ENCODE results near the gene FAM89B. TPM values are rescaled to one million over a fixed set of nuclear protein-coding genes. Genes with fewer than 3 reads are reported as not detected.

Gene FAM89B
- total RNA-seq, 1 donor from 2014 or later: 21.6 TPM

DNA sequence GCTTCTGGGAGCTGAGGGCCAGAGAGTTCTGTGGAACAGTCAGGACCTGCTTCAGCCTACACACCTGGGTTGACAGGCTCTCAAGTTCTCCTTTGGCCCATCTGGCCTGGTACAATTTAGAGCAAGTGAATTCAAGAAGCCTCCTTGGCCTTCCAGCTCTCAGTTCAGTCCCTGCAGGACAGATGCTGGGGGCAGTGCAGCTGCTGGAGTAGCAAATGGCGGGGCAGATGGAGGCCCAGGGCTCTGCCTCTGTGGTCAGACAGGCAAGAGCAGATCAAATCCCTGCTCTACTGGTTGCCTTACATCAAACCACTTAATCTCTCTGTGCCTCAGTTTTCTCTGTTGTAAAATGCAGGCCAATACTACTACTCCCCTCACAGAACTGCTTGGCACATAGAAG, 31.9 kb downstream of the FAM89B start:
- Mint-ChIP-seq H3K9me3 (no peaks in the 10 kb centered on the region), H3K27me3 (no peaks in the 10 kb centered on the region), H3K4me1 (peaks cover 25% of the 10 kb centered on the region), H3K36me3 (ENCODE audit: low read depth) (peaks cover 73% of the 10 kb centered on the region), H3K27ac (peak overlapping the region; percentile 30), H3K4me3 (no peak overlapping the region)
- DNase-seq (no peak), ATAC-seq (ENCODE audit: low read depth) (no peak)
- ChIA-PET POLR2A (interaction anchor here (2.1 to 2.4 kb wide), 3 partner anchors 10 to 16 kb away, joined by 7 to 14 read pairs (median 8); partner anchors contain the start of genes MAP3K11 and PCNX3), CTCF (interaction anchor here (2.8 kb wide), 1 partner anchor 10 kb away, joined by 10 read pairs; no protein-coding TSS in a partner anchor)
- intact Hi-C loops (cut with micrococcal nuclease): no loop called here
- TF ChIP-seq, protein P1, sequence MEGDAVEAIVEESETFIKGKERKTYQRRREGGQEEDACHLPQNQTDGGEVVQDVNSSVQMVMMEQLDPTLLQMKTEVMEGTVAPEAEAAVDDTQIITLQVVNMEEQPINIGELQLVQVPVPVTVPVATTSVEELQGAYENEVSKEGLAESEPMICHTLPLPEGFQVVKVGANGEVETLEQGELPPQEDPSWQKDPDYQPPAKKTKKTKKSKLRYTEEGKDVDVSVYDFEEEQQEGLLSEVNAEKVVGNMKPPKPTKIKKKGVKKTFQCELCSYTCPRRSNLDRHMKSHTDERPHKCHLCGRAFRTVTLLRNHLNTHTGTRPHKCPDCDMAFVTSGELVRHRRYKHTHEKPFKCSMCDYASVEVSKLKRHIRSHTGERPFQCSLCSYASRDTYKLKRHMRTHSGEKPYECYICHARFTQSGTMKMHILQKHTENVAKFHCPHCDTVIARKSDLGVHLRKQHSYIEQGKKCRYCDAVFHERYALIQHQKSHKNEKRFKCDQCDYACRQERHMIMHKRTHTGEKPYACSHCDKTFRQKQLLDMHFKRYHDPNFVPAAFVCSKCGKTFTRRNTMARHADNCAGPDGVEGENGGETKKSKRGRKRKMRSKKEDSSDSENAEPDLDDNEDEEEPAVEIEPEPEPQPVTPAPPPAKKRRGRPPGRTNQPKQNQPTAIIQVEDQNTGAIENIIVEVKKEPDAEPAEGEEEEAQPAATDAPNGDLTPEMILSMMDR (IDR thresholded peaks at IDR 0.05): no peak

DNA sequence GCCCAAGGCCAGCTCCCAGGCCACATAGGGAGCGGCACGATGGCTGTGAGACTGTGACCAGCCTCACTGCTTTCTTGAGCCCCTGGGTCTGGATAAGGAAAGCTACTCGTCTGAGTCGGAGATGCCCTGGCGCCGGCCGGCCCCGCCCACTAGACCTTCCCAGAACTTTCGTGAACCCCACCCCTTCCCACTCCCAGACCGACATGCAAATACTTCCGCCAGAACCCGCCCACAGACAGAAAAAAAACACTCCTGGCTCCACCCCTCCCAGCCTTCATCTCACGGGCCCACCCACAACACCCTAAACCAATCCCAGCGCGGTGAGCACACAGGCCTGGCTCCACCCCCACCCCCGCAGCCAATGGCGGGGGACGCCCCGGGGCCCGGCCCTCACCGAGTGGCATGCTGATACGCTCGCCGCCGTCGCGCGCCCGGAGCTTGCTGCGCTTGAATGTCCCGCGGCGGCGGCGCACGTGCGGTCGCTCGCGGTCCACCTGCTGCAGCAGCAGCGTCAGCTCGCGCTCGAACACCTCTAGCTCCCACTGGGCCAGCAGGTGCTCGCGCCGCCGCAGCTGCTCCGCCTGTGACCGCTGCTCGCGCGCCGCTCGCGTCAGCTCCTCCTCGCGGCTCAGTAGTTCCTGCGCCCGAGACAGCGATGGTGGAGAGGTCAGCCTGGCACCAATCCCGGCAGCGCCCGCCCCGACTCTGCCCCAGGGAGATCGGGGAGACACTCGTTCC, 34.7 kb downstream of the FAM89B start:
- Mint-ChIP-seq H3K36me3 (ENCODE audit: low read depth) (peaks cover 81% of the 10 kb centered on the region), H3K9me3 (no peaks in the 10 kb centered on the region), H3K27ac (no peak overlapping the region), H3K4me1 (peaks cover 49% of the 10 kb centered on the region), H3K27me3 (no peaks in the 10 kb centered on the region), H3K4me3 (no peak overlapping the region)
- TF ChIP-seq, protein P1 (IDR thresholded peaks at IDR 0.05): no peak
- ChIA-PET POLR2A (interaction anchor here (1.3 to 1.5 kb wide), 2 partner anchors 17 to 30 kb away, joined by 3 read pairs; no protein-coding TSS in a partner anchor), CTCF (no interaction called here)
- no peak for DNase-seq
- ATAC-seq (ENCODE audit: low read depth): peak; percentile 34
- intact Hi-C loops (cut with micrococcal nuclease): no loop called here

DNA sequence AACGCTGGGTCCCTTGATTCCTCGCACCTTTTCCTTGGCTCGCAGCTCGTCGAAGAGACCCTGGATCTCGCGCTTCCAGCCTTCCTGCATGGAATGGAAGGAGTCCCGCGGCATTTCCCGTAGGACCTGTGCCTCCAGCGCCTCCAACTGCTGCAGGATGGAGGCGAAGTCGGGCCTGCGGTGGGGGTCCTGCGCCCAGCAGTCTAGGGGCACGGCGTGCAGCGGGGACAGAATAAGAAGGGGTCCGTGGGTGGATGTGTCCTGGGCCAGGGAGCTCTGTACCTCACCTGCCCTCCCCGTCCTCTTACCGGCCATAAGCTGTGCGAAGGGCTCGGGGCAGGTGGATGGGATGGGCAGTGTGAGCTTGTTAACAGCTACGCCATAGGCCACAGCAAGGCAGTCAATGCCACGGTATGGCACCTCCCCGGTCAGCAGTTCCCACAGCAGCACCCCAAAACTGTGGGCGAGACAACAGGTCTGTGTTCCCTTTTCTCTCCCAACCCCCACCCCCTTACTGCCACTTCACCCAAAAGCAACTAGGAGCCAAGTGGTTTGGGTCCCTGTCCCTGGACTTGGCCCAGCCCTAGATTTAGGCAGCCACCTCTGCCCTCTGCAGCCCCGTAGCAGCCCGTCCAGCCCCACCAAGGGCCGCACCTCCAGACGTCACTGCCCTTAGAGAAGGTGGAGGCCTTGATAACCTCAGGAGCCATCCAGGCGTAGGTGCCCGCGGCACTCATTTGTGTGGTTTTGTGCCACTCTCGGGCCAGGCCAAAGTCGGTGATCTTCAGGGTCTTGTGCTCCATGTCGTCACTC, 35.5 kb downstream of the FAM89B start:
- DNase-seq (no peak), ATAC-seq (ENCODE audit: low read depth) (no peak)
- POLR2A ChIA-PET: interaction anchor here (1.1 to 1.5 kb wide), 3 partner anchors 10 to 31 kb away, joined by 3 read pairs; no protein-coding TSS in a partner anchor
- intact Hi-C loops (cut with micrococcal nuclease): no loop called here
- Mint-ChIP-seq H3K36me3 (ENCODE audit: low read depth) (peaks cover 84% of the 10 kb centered on the region), H3K27ac (no peak overlapping the region), H3K4me3 (no peak overlapping the region), H3K9me3 (no peaks in the 10 kb centered on the region), H3K27me3 (no peaks in the 10 kb centered on the region), H3K4me1 (peaks cover 50% of the 10 kb centered on the region)
- CTCF ChIA-PET: no interaction called here
- TF ChIP-seq, protein P1 (IDR thresholded peaks at IDR 0.05): no peak

DNA sequence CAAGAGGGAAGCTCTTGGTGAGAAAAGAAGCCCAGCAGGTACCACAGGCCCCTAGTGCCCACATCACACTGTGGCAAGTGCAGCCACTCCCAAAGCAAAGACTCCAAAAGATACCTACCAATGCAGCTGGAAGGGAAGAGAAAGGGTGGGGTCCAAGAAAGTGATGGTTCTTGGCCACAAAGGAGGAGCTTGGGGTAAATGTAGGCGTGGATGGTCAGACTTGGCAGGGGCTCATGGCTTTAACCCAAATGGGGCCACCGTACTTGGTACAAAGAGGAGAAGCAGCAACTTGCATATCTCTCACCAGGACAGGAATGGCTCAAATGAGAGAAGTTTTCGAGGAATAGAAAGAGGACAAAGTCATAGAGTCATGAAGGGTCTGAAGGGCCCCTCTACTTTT, 36.9 kb downstream of the FAM89B start:
- H3K4me1 Mint-ChIP-seq: peaks cover 47% of the 10 kb centered on the region
- ChIA-PET POLR2A (interaction anchor here (1.1 to 1.3 kb wide), 3 partner anchors 11 to 37 kb away, joined by 3 to 4 read pairs (median 3); partner anchors contain the start of gene FAM89B), CTCF (interaction anchor here (1.5 kb wide), 1 partner anchor 21 kb away, joined by 5 read pairs; no protein-coding TSS in a partner anchor)
- no peak for DNase-seq
- H3K9me3 Mint-ChIP-seq: no peaks in the 10 kb centered on the region
- intact Hi-C loops (cut with micrococcal nuclease): no loop called here
- H3K36me3 Mint-ChIP-seq (ENCODE audit: low read depth): peaks cover 73% of the 10 kb centered on the region
- H3K27me3 Mint-ChIP-seq: no peaks in the 10 kb centered on the region
- no peak overlapping the region for H3K4me3 Mint-ChIP-seq
- H3K27ac Mint-ChIP-seq: peak overlapping the region; percentile 41
- TF ChIP-seq, protein P1 (IDR thresholded peaks at IDR 0.05): no peak
- ATAC-seq (ENCODE audit: low read depth): no peak
